DMS114 treated with DMSO at 0.1 percent for 48 hours (cell line): ENCODE data around the gene MLKL.

ENCODE experiments used
- DNase-seq: peaks from one replicate; lab custom pipeline; 2025; ENCODE audit not compliant: unreplicated experiment; lab: John Stamatoyannopoulos, UW

Gene MLKL

DNA sequence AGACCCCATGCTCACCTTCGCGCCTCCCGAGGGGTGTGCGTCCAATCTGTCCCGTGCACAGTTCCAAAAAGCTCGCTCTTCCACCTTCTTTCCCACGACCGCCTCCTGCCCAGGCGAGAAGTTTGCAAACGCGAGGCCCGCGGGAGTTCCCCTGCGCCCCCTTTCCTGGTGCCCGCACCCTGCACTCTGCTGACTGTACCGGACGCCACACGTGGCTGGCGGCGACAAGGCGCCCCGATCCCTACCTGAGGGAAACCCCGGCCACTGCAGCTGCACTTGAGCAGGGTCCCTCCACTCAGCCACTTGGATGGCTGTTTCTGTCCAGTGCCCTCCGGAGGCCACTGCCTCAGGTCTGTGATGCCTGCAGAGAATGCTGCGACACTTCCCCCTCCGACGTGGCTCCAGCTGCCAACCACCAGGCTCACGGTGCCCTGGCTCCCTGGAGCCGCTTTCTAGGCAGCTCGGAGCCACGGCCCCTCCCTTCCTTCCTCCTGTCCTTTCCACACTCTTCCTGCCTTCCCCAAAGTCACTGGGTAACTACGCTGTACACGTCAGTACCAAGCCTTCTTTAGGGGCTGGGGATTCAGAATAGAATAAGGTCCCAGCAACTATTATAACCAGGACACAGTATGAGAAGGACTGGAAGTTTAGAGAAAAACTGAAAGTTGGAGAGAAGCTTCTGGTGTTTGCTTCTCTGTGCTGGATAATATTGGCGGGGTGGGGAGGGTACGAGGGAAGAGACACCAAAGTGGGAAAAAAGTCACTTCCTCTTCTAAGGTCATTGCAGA, at the start of gene MLKL:
MLKL (minus strand) TSS at position 425 of the 788 bp plus-strand sequence. CDS start 5,105 bp downstream, outside the sequence.
- peak; percentile 28 for DNase-seq

GRCh38 chr16:74749291-74750055, 48.8 kb upstream of the MLKL start:
- DNase-seq: no peak

DNA sequence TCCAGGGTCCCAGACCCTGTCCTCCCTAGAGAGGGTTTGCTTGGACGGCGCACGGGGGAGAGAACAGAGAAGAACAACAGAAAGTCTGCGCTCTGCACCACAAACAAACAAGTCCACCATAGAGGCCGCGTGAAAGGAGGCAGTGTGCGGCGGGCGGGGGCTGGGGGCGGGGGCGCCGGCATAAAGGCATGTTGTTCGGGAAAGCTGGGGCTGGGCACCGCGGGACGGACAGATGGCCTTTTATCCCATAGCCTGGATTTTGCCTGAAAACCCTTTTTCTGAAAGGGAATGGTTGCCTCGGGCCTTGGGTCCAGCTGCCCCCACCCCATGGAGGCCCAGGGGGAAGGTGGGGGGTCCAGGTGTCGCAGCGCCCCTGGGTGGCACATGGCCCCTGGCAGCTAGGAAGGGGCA, 48.0 kb upstream of the MLKL start:
- DNase-seq: no peak

DNA sequence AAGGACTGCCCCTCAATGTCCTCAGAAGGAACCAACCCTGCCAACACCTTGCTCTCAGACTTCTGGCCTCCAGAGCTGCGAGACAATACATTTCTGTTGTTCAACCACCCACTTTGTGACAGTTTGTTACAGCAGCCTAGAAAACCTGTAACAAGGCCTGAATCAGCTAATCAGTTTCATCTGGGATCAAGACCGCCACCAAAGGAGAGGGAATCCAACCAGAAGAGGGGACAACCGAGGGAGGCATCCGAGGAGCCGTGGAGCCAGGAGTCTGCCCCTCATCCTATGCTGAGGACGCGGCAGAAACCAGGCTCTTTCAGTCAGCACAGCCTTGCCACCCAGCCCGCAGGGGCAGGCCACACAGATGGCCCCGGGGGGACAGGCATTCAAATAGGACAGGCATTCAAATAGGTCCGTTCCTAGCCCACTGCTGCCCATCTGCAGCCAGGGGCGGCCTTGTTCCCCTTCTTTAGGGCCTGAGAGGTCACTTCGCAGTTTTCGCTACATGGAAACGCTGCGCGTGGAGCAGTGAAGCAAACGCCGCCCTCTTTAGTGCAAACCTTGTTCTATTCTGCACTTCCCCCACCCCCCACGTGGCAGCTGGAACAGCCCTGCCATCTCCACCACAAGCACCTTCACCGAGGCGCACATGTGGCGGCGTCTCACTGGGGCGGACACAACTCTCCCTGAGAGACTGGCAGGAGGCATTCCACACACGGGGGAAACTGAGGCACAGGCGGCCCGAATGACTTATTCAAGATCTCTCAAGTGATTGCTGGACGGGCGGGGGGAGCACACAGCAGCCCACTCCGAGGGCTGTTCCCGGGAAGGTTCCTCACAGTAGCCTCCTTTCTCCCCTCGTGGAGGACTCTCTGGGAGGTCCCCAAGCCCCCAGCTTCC, 47.3 kb upstream of the MLKL start:
- DNase-seq: no peak

- no peak for DNase-seq
These were observed 45.3 kb upstream of the MLKL start for GRCh38 chr16:74745926-74746325.

GRCh38 chr16:74745109-74745615, 44.5 kb upstream of the MLKL start:
- no peak for DNase-seq

DNA sequence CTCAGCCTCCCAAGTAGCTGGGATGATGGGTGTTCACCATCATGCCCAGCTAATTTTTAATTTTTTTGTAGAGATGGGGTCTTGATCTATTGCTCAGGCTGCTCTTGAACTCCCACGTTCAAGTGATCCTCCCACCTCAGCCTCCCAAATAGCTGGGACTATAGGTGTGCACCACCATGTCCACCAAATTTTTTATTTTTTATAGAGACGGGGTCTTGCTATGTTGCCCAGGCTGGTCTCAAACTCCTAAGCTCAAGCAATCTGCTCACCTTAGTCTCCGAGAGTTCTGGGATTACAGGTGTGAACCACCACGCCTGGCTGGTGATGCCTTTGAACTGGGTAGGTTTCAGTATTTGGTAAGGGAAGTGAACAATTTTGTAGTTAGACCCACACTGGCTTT, 43.9 kb upstream of the MLKL start:
- DNase-seq: no peak

DNA sequence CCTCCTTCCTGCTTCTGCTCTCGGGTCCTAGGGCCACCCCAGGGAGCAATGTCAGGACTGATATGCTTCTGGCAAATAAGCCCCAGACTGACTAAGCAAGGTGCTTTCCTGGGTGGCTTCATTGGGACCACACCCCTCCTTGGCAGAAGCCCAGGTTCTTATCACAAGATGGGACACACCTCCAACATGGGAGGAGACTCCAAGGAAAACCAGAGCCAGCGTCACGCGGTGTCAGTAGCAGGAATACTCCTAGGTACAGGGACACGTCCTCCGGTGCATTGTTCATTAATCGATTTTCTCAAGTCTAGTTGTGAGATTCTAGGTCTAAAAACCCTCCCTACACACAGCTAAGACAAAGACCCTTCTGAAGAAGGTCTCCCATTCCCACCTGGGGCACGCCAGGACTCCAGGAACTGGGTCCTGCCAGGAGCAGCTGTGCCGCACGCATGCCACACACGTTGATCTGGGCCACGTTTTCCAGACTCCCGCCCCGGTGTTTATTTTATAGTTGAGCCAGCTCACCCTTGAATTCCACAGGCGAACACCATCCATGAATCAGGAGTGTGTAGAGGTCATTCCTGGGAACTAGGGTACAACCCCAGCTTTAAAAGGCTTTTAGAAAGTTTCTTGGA, 43.1 kb upstream of the MLKL start:
- no peak for DNase-seq

DNA sequence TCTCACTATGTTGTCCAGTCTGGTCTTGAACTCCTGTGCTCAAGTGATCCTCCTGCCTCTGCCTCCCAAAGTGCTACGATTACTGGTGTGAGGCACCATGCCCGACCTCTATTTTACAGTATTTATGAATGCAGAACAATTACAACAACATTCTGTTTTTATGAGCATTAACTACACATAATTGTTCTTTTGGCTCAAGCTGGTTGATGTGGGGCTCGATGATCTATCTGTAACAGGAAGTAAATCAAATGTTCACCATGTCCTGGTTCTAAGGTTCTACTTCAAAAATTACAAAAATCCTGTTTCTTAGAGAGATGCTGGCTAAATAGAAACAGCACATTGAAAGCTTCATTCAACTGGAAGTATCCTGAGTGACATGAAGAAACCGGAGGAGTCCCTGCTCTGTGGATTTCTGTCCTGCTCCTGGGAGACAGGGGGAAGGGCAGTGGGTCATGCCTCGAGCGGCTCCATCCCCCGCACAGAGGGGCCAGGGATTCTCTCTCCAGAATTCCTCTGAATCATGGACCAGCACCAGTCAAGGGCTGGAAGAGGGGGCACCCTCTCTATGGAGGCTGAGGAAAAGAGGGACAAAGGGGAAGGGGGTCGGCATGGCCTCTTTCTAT, 42.5 kb upstream of the MLKL start:
- DNase-seq: no peak

DNA sequence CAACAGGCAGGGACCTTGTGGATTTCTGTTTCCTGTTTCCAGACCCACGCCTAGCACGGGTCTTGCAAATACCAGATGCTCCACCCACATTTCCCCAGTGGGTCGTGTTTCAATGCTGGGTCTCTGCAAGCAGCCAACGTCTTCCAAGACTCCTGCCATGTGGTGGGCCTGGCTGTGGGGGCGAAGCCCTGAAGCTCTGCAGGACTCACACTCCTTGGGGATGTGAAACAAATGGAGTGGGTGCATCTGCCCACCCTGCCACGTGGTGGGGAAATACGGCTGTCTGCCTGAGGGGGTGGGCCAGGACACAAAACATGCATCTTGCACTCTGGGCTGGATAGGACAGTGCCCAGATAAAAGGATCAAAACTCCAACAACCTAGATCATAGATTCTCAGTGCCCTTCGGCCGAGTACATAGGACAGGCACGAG, 41.4 kb upstream of the MLKL start:
- no peak for DNase-seq

GRCh38 chr16:74740795-74741304, 40.2 kb upstream of the MLKL start:
- DNase-seq: no peak

DNA sequence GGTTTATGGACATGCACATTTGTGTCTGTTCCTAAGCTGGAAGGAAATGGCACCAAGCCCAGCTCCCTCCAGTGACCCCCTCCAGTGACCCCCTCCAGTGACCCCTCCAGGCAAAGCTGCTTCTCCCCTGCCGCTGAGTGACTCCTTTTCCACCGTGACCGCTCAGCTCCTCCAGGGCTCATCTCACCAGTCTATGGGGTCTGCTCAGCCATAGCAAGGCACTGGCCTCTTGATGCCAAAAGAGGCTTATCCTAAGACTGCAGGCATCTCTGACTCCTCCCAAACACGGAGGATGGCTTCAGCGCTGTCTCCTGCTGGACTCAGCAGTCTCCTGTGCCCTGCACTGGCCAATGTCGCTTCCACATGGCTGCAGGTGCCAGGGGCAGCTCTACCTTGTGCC, 38.6 kb upstream of the MLKL start:
- DNase-seq: no peak

GRCh38 chr16:74738816-74739215, 38.2 kb upstream of the MLKL start:
- no peak for DNase-seq

DNA sequence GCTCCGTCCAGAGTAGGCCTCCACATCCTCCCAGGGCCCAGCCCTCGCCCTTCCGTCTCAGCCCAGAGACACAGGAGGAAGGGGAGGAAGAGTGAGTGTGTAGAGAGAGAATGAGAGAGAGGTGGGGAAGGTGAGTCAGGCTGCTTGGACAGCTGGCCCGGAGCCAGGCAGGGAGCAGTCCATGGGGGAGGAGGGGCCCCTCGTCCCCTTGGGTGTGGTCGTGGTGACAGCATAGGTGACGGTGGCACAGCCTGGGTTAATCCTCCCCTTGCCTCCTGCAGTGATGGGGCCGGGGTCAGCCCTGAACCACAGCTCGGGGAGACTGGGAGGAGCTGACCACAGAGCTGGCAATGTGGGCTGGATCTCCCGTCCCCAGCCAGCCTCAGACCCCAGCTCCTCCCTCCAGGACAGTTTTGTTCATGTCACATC, 37.5 kb upstream of the MLKL start:
- DNase-seq: no peak

DNA sequence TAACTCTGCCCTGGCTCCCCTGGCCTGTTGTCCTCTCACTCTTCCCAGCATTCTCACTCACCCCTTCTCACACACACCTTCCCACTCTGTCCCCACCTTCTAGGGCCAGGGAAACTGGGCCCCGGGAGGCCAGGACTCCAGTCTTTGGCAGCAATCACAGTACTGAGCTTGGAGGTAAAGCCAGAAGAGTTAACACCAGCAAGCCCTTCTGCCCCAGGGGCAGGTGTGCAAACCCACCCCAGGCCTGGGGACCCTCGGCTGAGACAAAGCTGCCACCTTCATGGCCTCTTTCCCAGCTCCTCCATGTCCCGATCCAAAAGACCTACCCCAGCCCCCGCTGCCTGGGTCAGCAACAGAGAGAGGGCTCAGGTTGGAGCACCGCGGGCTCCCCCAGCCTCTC, 36.9 kb upstream of the MLKL start:
- no peak for DNase-seq

DNA sequence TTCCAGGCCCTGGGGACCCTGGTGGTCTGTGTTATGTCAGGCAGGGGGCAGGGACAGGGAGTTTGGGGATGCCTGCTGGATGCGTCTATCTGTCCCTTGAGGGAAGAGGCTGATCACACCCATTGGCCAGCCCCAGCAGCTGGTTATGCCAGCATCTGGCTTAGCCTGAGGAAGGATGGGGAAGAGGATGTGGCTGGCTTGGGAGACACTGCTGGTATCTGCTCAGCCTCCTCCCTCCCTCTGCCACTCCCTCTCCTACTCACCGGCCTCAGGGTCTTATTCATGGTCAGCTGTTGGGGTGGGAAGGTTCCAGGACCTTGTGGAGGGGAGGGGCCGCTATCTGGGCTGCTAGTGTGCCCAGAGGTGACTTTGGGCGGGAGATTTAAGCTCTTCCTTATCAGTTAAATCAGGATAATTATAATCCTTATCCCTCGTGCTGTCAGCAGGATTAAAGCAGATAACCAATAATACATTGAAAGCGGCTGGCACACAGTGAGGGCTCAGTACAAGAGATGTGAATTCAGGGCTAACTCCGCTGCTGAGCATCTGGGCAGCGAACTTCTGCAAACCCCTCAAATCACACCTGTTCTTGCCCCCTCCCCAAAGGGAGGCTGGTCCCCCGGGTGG, 36.0 kb upstream of the MLKL start:
- DNase-seq: no peak

DNA sequence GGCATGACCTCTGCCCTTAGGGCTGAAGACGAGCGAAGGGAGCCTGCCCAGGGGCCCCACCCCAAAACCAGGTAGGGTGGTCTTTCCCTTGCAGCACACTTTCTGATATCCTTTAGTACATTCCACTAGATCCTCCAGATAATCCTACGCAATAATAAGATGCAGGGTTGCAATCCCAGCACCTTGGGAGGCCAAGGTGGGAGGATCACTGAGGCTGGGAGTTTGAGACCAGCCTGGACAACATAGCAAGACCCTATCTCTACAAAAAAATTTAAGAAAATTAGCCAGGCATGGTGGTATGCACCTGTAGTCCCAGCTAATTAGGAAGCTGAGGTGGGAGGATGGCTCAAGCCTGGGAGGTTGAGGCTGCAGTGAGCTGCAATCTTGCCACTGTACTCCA, 34.9 kb upstream of the MLKL start:
- DNase-seq: no peak

- no peak for DNase-seq
These were observed 34.4 kb upstream of the MLKL start for GRCh38 chr16:74735162-74735452.

DNA sequence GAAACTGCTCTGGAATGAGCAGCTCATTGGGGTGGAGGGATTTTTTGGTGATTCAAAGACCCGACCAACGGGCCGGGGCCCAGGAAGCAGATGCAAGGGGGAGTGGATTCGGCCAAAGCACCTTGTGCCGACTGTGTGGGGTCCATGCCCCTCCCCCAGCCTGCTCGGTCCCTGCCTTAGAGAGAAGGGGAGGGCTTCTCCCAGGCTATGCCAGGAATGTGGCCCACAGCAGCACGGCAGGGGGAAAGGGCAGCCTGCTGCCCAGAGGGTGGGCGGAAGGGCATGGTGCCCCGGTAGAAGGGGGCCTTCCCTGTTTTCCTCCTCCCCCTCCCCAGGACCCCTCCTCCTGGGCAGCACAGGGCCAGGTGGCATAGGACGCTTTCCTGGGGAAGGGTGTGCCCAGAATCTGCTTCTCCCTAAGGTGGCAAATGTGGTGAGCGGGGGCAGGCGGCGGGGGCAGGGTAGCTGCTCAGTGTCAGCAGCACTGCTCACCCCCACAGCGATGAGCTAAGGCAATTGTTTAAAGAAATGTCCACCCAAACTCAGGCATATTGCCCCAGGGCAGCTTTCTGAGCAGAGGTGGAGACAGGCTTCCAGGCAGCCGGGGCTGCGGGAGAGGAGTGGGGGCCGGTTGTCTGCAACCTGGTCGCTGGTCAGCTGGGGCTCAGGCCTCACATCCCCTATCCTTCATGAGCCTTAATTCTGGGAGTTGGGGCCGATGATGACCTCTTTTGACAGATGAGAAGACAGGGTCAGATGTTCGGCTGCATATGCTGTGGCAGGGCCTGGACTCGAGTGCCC, 33.9 kb upstream of the MLKL start:
- no peak for DNase-seq
